Mesendoderm (in vitro differentiated cells): ENCODE data around the gene KCNE4.

Experiments
- DNase-seq: peaks from one replicate; pipeline ENCODE4 v3.0.0; 2013
- H2AK5ac ChIP-seq: 2 replicates; pipeline ENCODE4 v1.6.1; 2013; ENCODE audit warnings: low read length, inconsistent platforms
- H2BK120ac ChIP-seq: 2 replicates; pipeline ENCODE4 v1.6.1; 2013; ENCODE audit warnings: low read depth, mild to moderate bottlenecking, low read length, moderate library complexity, mixed read lengths
- H2BK15ac ChIP-seq: replicated peaks from 2 replicates; pipeline ENCODE4 v1.6.1; 2013; ENCODE audit warnings: low read depth, mild to moderate bottlenecking, moderate library complexity
- H2BK5ac ChIP-seq: 2 replicates; pipeline ENCODE4 v1.6.1; 2013; ENCODE audit warnings: low read length, inconsistent platforms
- H3K18ac ChIP-seq: 2 replicates; pipeline ENCODE4 v1.6.1; 2013; ENCODE audit warnings: mild to moderate bottlenecking, low read length, mixed read lengths
- H3K23ac ChIP-seq: one replicate; pipeline ENCODE4 v1.6.1; 2013; ENCODE audit warnings: low read length
- H3K27ac ChIP-seq: 2 replicates; pipeline ENCODE4 v1.5.1; 2013; ENCODE audit warnings: low read depth, mild to moderate bottlenecking, inconsistent platforms, low read length, moderate library complexity
- H3K27me3 ChIP-seq: 2 replicates; pipeline ENCODE4 v1.6.1; 2013; ENCODE audit warnings: low read length, control low read depth, mild to moderate bottlenecking, inconsistent platforms; ENCODE audit not compliant: insufficient read depth, poor library complexity
- H3K36me3 ChIP-seq: 2 replicates; pipeline ENCODE4 v1.6.1; 2013; ENCODE audit warnings: low read length, inconsistent platforms; ENCODE audit not compliant: control insufficient read depth, insufficient read depth
- H3K4ac ChIP-seq: one replicate; pipeline ENCODE4 v1.6.1; 2013; ENCODE audit warnings: low read depth, mild to moderate bottlenecking, low read length, moderate library complexity
- H3K4me1 ChIP-seq: 2 replicates; pipeline ENCODE4 v1.6.1; 2013; ENCODE audit warnings: low read depth, low read length, inconsistent platforms; ENCODE audit not compliant: control insufficient read depth
- H3K4me2 ChIP-seq: 2 replicates; pipeline ENCODE4 v1.6.1; 2013; ENCODE audit warnings: low read length
- H3K4me3 ChIP-seq: 2 replicates; pipeline ENCODE4 v1.5.1; 2013; ENCODE audit warnings: mild to moderate bottlenecking, low read length
- H3K56ac ChIP-seq: one replicate; pipeline ENCODE4 v1.6.1; 2013; ENCODE audit warnings: low read length
- H3K79me1 ChIP-seq: 2 replicates; pipeline ENCODE4 v1.6.1; 2013; ENCODE audit warnings: low read length, inconsistent platforms
- H3K79me2 ChIP-seq: 2 replicates; pipeline ENCODE4 v1.6.1; 2013; ENCODE audit warnings: mild to moderate bottlenecking, low read length; ENCODE audit not compliant: control insufficient read depth, insufficient read depth
- H3K9ac ChIP-seq: 2 replicates; pipeline ENCODE4 v1.6.1; 2013; ENCODE audit warnings: low read length, inconsistent platforms
- H4K5ac ChIP-seq: one replicate; pipeline ENCODE4 v1.6.1; 2013; ENCODE audit warnings: low read length
- H4K8ac ChIP-seq: one replicate; pipeline ENCODE4 v1.6.1; 2013; ENCODE audit warnings: low read depth, mild to moderate bottlenecking, control low read depth, low read length, moderate library complexity
- WGBS: extraction: QIAGEN DNeasy Blood & Tissue Kit; methylation state at CpG from one replicate; pipeline ENCODE4 v1.1.7; 2013; ENCODE audit warnings: low lambda C conversion rate, missing lambda C conversion rate; ENCODE audit not compliant: insufficient coverage; ENCODE audit errors: extremely low coverage; 5-methylcytosine and 5-hydroxymethylcytosine counted together

Gene KCNE4

DNA sequence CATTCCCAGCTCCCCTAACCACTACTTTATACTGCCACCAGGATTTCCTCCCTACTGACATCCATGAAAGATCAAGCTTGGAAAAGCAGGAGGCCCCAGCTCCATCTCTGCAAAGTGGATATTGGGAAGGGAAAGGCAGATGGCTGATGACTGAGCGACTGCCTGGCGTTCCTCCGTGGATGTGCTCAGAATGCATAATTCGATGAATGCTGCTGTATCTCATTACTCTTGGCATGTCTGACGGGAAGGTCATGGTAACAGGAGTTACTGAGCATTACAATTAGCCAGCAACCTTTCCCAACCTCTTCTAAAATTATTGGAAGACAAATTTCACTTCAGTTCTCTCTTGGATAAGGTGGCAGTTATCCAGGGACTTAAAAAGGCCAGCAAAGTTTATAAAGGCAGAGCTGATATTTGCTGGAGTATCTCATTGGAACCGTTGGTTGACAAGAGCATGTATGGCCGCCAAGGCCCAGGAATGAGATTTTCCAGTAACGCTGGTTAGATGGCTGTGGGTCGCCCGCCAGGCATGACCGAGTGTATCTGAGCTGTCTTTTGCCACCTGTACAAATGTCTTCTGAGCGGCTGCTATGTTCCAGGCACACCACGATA, 34.5 kb downstream of the KCNE4 start:
- no peaks in the 10 kb centered on the region for H3K36me3 ChIP-seq
- H3K4me3 ChIP-seq, result no peak overlapping the region
- no peak overlapping the region for H2BK120ac ChIP-seq
- no peak overlapping the region for H4K5ac ChIP-seq
- H2BK15ac ChIP-seq, result no peak overlapping the region
- no peak overlapping the region for H3K4ac ChIP-seq
- no peak overlapping the region for H3K27ac ChIP-seq
- H3K18ac ChIP-seq, result no peak overlapping the region
- H3K23ac ChIP-seq, result no peak overlapping the region
- H3K79me2 ChIP-seq, result no peaks in the 10 kb centered on the region
- H3K9ac ChIP-seq, result no peak overlapping the region
- no peak for DNase-seq
- H3K4me2 ChIP-seq, result no peak overlapping the region
- H3K4me1 ChIP-seq, result no peaks in the 10 kb centered on the region
- no peak overlapping the region for H2AK5ac ChIP-seq
- no peak overlapping the region for H4K8ac ChIP-seq
- no peak overlapping the region for H3K56ac ChIP-seq
- no peaks in the 10 kb centered on the region for H3K79me1 ChIP-seq
- no peaks in the 10 kb centered on the region for H3K27me3 ChIP-seq
- no CpG with 5 or more reads among the region's 13 CpGs for WGBS
- no peak overlapping the region for H2BK5ac ChIP-seq

DNA sequence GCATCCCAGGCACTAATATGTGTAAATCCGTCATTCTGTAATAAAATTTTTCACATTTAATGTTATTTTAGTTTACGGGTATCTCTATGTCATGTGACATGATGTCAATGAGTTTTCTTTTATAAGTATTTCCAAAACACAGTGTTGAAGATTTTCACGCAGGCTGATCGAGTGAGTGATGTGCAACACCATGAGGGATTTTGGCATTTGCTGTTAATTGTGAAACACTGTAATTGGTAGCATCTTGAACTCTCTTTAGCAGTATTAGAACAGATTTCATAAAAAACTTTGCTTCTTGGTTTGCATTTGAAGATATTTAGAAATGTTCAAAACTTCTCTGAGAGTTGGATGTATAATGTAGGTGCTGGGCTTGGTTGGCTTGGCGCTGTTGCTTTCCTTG, 35.5 kb downstream of the KCNE4 start:
- Histone ChIP-seq H4K5ac (no peak overlapping the region), H3K27me3 (no peaks in the 10 kb centered on the region), H3K36me3 (no peaks in the 10 kb centered on the region), H3K56ac (no peak overlapping the region), H3K79me2 (no peaks in the 10 kb centered on the region), H3K4me2 (no peak overlapping the region), H3K9ac (no peak overlapping the region), H3K18ac (no peak overlapping the region), H3K23ac (no peak overlapping the region), H3K4me3 (no peak overlapping the region), H3K79me1 (no peaks in the 10 kb centered on the region), H3K4me1 (no peaks in the 10 kb centered on the region), H2BK15ac (no peak overlapping the region), H3K27ac (no peak overlapping the region), H3K4ac (no peak overlapping the region), H2BK120ac (no peak overlapping the region), H2AK5ac (no peak overlapping the region), H4K8ac (no peak overlapping the region), H2BK5ac (no peak overlapping the region)
- DNase-seq, result no peak
- WGBS, result no CpG with 5 or more reads among the region's 5 CpGs

GRCh38 chr2:223088866-223089265, 36.9 kb downstream of the KCNE4 start:
- H3K9ac ChIP-seq, result no peak overlapping the region
- peaks cover 2% of the 10 kb centered on the region for H3K4me1 ChIP-seq
- no peak overlapping the region for H4K5ac ChIP-seq
- no peaks in the 10 kb centered on the region for H3K27me3 ChIP-seq
- no CpG with 5 or more reads among the region's 3 CpGs for WGBS
- no peak overlapping the region for H2BK15ac ChIP-seq
- H4K8ac ChIP-seq, result no peak overlapping the region
- H3K27ac ChIP-seq, result no peak overlapping the region
- H2AK5ac ChIP-seq, result no peak overlapping the region
- H3K56ac ChIP-seq, result no peak overlapping the region
- no peak overlapping the region for H3K18ac ChIP-seq
- H3K4me3 ChIP-seq, result no peak overlapping the region
- H3K36me3 ChIP-seq, result no peaks in the 10 kb centered on the region
- no peaks in the 10 kb centered on the region for H3K79me2 ChIP-seq
- no peak overlapping the region for H3K23ac ChIP-seq
- H3K79me1 ChIP-seq, result no peaks in the 10 kb centered on the region
- H2BK5ac ChIP-seq, result no peak overlapping the region
- no peak overlapping the region for H2BK120ac ChIP-seq
- DNase-seq, result peak; percentile 28
- no peak overlapping the region for H3K4ac ChIP-seq
- no peak overlapping the region for H3K4me2 ChIP-seq

- Histone ChIP-seq H4K8ac (no peak overlapping the region), H3K4me1 (peaks cover 2% of the 10 kb centered on the region), H3K4me2 (no peak overlapping the region), H3K4ac (no peak overlapping the region), H4K5ac (no peak overlapping the region), H2BK120ac (no peak overlapping the region), H2BK5ac (no peak overlapping the region), H3K79me2 (no peaks in the 10 kb centered on the region), H3K23ac (no peak overlapping the region), H3K18ac (no peak overlapping the region), H3K36me3 (no peaks in the 10 kb centered on the region), H3K27ac (no peak overlapping the region), H3K9ac (no peak overlapping the region), H3K56ac (no peak overlapping the region), H3K4me3 (no peak overlapping the region), H2BK15ac (no peak overlapping the region), H3K27me3 (no peaks in the 10 kb centered on the region), H2AK5ac (no peak overlapping the region), H3K79me1 (no peaks in the 10 kb centered on the region)
- no CpG with 5 or more reads among the region's 5 CpGs for WGBS
- no peak for DNase-seq
Measured at GRCh38 chr2:223090039-223090438, 38.0 kb downstream of the KCNE4 start.

GRCh38 chr2:223090540-223091235, 38.7 kb downstream of the KCNE4 start:
- Histone ChIP-seq H2BK120ac (no peak overlapping the region), H3K18ac (no peak overlapping the region), H3K27ac (no peak overlapping the region), H3K9ac (no peak overlapping the region), H3K79me2 (no peaks in the 10 kb centered on the region), H3K27me3 (no peaks in the 10 kb centered on the region), H4K5ac (no peak overlapping the region), H3K23ac (no peak overlapping the region), H3K36me3 (no peaks in the 10 kb centered on the region), H2AK5ac (no peak overlapping the region), H3K4me3 (no peak overlapping the region), H3K79me1 (no peaks in the 10 kb centered on the region), H3K4ac (no peak overlapping the region), H4K8ac (no peak overlapping the region), H3K4me1 (peaks cover 2% of the 10 kb centered on the region), H2BK15ac (no peak overlapping the region), H2BK5ac (no peak overlapping the region), H3K56ac (no peak overlapping the region), H3K4me2 (no peak overlapping the region)
- no peak for DNase-seq
- no CpG with 5 or more reads among the region's 1 CpG for WGBS

DNA sequence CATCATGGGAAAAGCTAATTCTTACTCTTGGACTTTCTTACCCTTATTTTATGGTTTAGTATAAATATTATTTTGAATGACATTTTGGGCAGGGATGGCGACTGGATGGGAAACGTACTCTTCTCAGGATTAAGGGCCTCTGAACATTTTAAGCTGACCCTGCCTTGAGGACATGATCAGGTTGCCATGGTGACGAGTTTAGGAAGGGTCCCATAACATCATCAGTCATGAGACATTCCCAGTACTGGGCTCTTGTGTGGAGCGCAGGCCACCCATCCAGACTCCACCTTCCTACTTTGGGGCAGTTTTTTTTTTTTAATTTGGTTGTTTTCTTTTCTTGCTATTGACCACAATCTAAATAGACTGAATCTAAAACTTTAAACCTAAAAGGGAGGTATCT, 40.7 kb downstream of the KCNE4 start:
- no peak overlapping the region for H2AK5ac ChIP-seq
- H3K56ac ChIP-seq, result no peak overlapping the region
- no peak overlapping the region for H4K5ac ChIP-seq
- H3K79me2 ChIP-seq, result no peaks in the 10 kb centered on the region
- no peak overlapping the region for H3K27ac ChIP-seq
- no peak overlapping the region for H2BK5ac ChIP-seq
- H3K4me2 ChIP-seq, result no peak overlapping the region
- no peak overlapping the region for H3K23ac ChIP-seq
- no peak overlapping the region for H3K4me3 ChIP-seq
- H2BK120ac ChIP-seq, result no peak overlapping the region
- H2BK15ac ChIP-seq, result no peak overlapping the region
- H3K4ac ChIP-seq, result no peak overlapping the region
- H3K27me3 ChIP-seq, result no peaks in the 10 kb centered on the region
- H3K4me1 ChIP-seq, result peaks cover 2% of the 10 kb centered on the region
- no peak overlapping the region for H3K9ac ChIP-seq
- H3K36me3 ChIP-seq, result no peaks in the 10 kb centered on the region
- peak; percentile 19 for DNase-seq
- no peak overlapping the region for H3K18ac ChIP-seq
- no CpG with 5 or more reads among the region's 4 CpGs for WGBS
- H4K8ac ChIP-seq, result no peak overlapping the region
- no peaks in the 10 kb centered on the region for H3K79me1 ChIP-seq
